SK-N-SH treated with all-trans-retinoic acid at 6 μM for 48 hours (cell line): Measurements from ENCODE around the gene MYO15B.

Experiments used
- ATAC-seq: fragments of 200-7000 bp; cut with Tn5 transposase; 3 replicates; pipeline ENCODE4 v1.9.1; 2020; ENCODE audit warnings: mild to moderate bottlenecking, moderate library complexity
- ARNTL ChIP-seq: fragments of 450-650 bp; formaldehyde crosslinking; IDR thresholded peaks from 2 replicates; pipeline ENCODE4 v1.5.0; 2020; ENCODE audit warnings: low read depth, mild to moderate bottlenecking, moderate library complexity, borderline replicate concordance
- BACH2 ChIP-seq: fragments of 250-450 bp; sonication (Bioruptor Pico); IDR thresholded peaks from 2 replicates; pipeline ENCODE4 v1.9.0; 2021; ENCODE audit warnings: mild to moderate bottlenecking, borderline replicate concordance
- CSDC2 ChIP-seq: fragments of 250-450 bp; sonication (Bioruptor Pico); IDR thresholded peaks from 2 replicates; pipeline ENCODE4 v1.5.0; 2020; ENCODE audit warnings: mild to moderate bottlenecking, moderate library complexity
- ESRRG ChIP-seq: fragments of 250-450 bp; sonication (Bioruptor Pico); IDR thresholded peaks from 2 replicates; pipeline ENCODE4 v1.6.1; 2021; ENCODE audit warnings: mild to moderate bottlenecking
- GLIS3 ChIP-seq: fragments of 250-450 bp; sonication (Bioruptor Pico); IDR thresholded peaks from 2 replicates; pipeline ENCODE4 v1.5.0; 2020; ENCODE audit warnings: mild to moderate bottlenecking, moderate library complexity
- ISL1 ChIP-seq: fragments of 250-450 bp; sonication (Bioruptor Pico); IDR thresholded peaks from 2 replicates; pipeline ENCODE4 v2.1.2; 2022; ENCODE audit warnings: mild to moderate bottlenecking, moderate library complexity
- OSR1 ChIP-seq: fragments of 250-450 bp; sonication (Bioruptor Pico); IDR thresholded peaks from 2 replicates; pipeline ENCODE4 v1.8.0; 2022; ENCODE audit warnings: moderate library complexity, mild to moderate bottlenecking, inconsistent platforms
- PPARA ChIP-seq: fragments of 250-450 bp; sonication (Bioruptor Pico); IDR thresholded peaks from 2 replicates; pipeline ENCODE4 v1.5.0; 2020; ENCODE audit warnings: mild to moderate bottlenecking, borderline replicate concordance
- RARB ChIP-seq: fragments of 250-450 bp; sonication (Bioruptor Pico); IDR thresholded peaks from 2 replicates; pipeline ENCODE4 v1.8.0; 2021; ENCODE audit warnings: mild to moderate bottlenecking, moderate library complexity
- SNAI2 ChIP-seq: fragments of 250-450 bp; sonication (Bioruptor Pico); IDR thresholded peaks from 2 replicates; pipeline ENCODE4 v1.5.0; 2020; ENCODE audit warnings: mild to moderate bottlenecking, moderate library complexity
- TCF4 ChIP-seq: fragments of 250-450 bp; sonication (Bioruptor Pico); IDR thresholded peaks from 2 replicates; pipeline ENCODE4 v1.8.0; 2021; ENCODE audit warnings: mild to moderate bottlenecking, moderate library complexity, borderline replicate concordance
- TOX ChIP-seq: fragments of 250-450 bp; sonication (Bioruptor Pico); IDR thresholded peaks from 2 replicates; pipeline ENCODE4 v1.8.0; 2021; ENCODE audit warnings: mild to moderate bottlenecking, moderate library complexity, borderline replicate concordance
- ZC3H10 ChIP-seq: fragments of 250-450 bp; sonication (Bioruptor Pico); IDR thresholded peaks from 2 replicates; pipeline ENCODE4 v1.5.1; 2021; ENCODE audit warnings: mild to moderate bottlenecking, moderate library complexity
- ZFP3 ChIP-seq: fragments of 250-450 bp; sonication (Bioruptor Pico); IDR thresholded peaks from 2 replicates; pipeline ENCODE4 v1.5.0; 2020; ENCODE audit warnings: mild to moderate bottlenecking, moderate library complexity
- ZFP30 ChIP-seq: fragments of 450-650 bp; formaldehyde crosslinking; IDR thresholded peaks from 2 replicates; pipeline ENCODE4 v1.5.0; 2022; ENCODE audit warnings: mild to moderate bottlenecking, moderate library complexity
- ZNF565 ChIP-seq: fragments of 450-650 bp; formaldehyde crosslinking; conservative IDR thresholded peaks from 2 replicates; pipeline ENCODE4 v1.5.0; 2020; ENCODE audit warnings: low read depth, mild to moderate bottlenecking, moderate library complexity
- ZNF70 ChIP-seq: fragments of 450-650 bp; formaldehyde crosslinking; IDR thresholded peaks from 2 replicates; pipeline ENCODE4 v1.5.0; 2020; ENCODE audit warnings: mild to moderate bottlenecking, moderate library complexity
- ZNF8 ChIP-seq: fragments of 450-650 bp; formaldehyde crosslinking; IDR thresholded peaks from 2 replicates; pipeline ENCODE4 v1.5.0; 2020; ENCODE audit warnings: mild to moderate bottlenecking, moderate library complexity
- TF ChIP-seq, protein P1 (sequence below): fragments of 250-450 bp; sonication (Bioruptor Pico); IDR thresholded peaks from 2 replicates; pipeline ENCODE4 v1.5.1; 2021; ENCODE audit warnings: mild to moderate bottlenecking, moderate library complexity
- TF ChIP-seq, protein P2 (sequence below): fragments of 250-450 bp; sonication (Bioruptor Pico); IDR thresholded peaks from 2 replicates; pipeline ENCODE4 v1.5.1; 2020; ENCODE audit warnings: low read depth, mild to moderate bottlenecking, moderate library complexity
- TF ChIP-seq, protein P3 (sequence below): fragments of 250-450 bp; sonication (Bioruptor Pico); IDR thresholded peaks from 2 replicates; pipeline ENCODE4 v1.5.0; 2020; ENCODE audit warnings: mild to moderate bottlenecking, moderate library complexity
- TF ChIP-seq, protein P4 (sequence below): fragments of 250-450 bp; sonication (Bioruptor Pico); IDR thresholded peaks from 2 replicates; pipeline ENCODE4 v1.8.0; 2021; ENCODE audit warnings: low read depth, mild to moderate bottlenecking, moderate library complexity, borderline replicate concordance
- TF ChIP-seq, protein P5 (sequence below): fragments of 250-450 bp; sonication (Bioruptor Pico); IDR thresholded peaks from 2 replicates; pipeline ENCODE4 v1.8.0; 2020; ENCODE audit warnings: mild to moderate bottlenecking, moderate library complexity, borderline replicate concordance

The MYO15B gene

DNA sequence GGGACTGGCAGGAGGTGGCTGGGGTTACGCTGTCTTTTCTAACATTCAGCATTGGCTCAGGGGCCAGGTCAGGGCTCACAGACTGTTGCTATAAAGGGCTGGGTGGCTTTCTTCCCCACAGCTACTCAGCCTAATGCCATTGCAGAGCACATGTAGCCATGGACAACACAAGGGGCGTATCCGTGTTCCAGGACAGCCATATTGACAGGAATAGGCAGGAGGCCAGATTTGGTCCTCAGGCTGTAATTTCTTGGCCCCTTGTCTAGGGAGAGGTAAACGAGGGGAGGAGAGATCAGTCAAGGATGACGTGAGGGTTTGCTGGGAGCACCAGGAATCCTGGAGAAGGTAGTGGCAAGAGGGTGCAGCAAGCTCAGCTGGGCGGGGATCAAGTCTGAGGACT, 21.2 kb upstream of the MYO15B start:
- no peak for ATAC-seq
- TF ChIP-seq OSR1 (CRISPR knock-in tag) (no peak), BACH2 (no peak), CSDC2 (CRISPR knock-in tag) (no peak), ZNF70 (no peak), GLIS3 (CRISPR knock-in tag) (no peak), ZNF8 (no peak)

DNA sequence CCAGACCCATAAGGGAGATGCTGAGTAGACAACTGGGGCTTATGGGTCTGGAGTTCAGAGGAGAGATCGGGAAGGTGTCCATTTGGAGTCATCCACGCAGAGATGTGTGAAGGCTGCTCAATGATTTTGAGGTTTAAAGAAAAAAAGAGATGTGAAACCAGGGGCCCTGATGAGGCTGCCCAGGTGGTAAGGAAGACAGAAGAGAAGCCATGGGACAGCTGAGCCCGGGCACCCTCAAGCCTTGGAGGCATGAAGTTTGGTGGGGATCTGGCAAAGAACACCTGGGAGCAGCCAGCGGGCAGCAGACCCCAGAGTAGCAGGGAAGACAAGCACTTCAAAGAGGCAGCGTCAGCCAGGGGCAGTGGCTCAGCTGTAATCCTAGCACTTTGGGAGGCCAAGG, 20.8 kb upstream of the MYO15B start:
- no peak for ATAC-seq
- no peak for TF ChIP-seq ZNF565 (CRISPR knock-in tag)
- TF ChIP-seq, protein P1, sequence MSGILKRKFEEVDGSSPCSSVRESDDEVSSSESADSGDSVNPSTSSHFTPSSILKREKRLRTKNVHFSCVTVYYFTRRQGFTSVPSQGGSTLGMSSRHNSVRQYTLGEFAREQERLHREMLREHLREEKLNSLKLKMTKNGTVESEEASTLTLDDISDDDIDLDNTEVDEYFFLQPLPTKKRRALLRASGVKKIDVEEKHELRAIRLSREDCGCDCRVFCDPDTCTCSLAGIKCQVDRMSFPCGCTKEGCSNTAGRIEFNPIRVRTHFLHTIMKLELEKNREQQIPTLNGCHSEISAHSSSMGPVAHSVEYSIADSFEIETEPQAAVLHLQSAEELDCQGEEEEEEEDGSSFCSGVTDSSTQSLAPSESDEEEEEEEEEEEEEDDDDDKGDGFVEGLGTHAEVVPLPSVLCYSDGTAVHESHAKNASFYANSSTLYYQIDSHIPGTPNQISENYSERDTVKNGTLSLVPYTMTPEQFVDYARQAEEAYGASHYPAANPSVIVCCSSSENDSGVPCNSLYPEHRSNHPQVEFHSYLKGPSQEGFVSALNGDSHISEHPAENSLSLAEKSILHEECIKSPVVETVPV: no peak
- no peak for TF ChIP-seq ZFP3
- TF ChIP-seq TCF4 (CRISPR knock-in tag): no peak
- no peak for TF ChIP-seq TOX (CRISPR knock-in tag)
- TF ChIP-seq ISL1 (CRISPR knock-in tag): no peak
- no peak for TF ChIP-seq ZC3H10 (CRISPR knock-in tag)
- TF ChIP-seq, protein P2, sequence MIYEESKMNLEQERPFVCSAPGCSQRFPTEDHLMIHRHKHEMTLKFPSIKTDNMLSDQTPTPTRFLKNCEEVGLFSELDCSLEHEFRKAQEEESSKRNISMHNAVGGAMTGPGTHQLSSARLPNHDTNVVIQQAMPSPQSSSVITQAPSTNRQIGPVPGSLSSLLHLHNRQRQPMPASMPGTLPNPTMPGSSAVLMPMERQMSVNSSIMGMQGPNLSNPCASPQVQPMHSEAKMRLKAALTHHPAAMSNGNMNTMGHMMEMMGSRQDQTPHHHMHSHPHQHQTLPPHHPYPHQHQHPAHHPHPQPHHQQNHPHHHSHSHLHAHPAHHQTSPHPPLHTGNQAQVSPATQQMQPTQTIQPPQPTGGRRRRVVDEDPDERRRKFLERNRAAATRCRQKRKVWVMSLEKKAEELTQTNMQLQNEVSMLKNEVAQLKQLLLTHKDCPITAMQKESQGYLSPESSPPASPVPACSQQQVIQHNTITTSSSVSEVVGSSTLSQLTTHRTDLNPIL (CRISPR knock-in tag): no peak
- TF ChIP-seq RARB (CRISPR knock-in tag): no peak
- TF ChIP-seq, protein P3, sequence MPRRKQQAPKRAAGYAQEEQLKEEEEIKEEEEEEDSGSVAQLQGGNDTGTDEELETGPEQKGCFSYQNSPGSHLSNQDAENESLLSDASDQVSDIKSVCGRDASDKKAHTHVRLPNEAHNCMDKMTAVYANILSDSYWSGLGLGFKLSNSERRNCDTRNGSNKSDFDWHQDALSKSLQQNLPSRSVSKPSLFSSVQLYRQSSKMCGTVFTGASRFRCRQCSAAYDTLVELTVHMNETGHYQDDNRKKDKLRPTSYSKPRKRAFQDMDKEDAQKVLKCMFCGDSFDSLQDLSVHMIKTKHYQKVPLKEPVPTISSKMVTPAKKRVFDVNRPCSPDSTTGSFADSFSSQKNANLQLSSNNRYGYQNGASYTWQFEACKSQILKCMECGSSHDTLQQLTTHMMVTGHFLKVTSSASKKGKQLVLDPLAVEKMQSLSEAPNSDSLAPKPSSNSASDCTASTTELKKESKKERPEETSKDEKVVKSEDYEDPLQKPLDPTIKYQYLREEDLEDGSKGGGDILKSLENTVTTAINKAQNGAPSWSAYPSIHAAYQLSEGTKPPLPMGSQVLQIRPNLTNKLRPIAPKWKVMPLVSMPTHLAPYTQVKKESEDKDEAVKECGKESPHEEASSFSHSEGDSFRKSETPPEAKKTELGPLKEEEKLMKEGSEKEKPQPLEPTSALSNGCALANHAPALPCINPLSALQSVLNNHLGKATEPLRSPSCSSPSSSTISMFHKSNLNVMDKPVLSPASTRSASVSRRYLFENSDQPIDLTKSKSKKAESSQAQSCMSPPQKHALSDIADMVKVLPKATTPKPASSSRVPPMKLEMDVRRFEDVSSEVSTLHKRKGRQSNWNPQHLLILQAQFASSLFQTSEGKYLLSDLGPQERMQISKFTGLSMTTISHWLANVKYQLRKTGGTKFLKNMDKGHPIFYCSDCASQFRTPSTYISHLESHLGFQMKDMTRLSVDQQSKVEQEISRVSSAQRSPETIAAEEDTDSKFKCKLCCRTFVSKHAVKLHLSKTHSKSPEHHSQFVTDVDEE: no peak
- TF ChIP-seq, protein P4, sequence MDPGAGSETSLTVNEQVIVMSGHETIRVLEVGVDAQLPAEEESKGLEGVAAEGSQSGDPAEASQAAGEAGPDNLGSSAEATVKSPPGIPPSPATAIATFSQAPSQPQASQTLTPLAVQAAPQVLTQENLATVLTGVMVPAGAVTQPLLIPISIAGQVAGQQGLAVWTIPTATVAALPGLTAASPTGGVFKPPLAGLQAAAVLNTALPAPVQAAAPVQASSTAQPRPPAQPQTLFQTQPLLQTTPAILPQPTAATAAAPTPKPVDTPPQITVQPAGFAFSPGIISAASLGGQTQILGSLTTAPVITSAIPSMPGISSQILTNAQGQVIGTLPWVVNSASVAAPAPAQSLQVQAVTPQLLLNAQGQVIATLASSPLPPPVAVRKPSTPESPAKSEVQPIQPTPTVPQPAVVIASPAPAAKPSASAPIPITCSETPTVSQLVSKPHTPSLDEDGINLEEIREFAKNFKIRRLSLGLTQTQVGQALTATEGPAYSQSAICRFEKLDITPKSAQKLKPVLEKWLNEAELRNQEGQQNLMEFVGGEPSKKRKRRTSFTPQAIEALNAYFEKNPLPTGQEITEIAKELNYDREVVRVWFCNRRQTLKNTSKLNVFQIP (CRISPR knock-in tag): no peak

DNA sequence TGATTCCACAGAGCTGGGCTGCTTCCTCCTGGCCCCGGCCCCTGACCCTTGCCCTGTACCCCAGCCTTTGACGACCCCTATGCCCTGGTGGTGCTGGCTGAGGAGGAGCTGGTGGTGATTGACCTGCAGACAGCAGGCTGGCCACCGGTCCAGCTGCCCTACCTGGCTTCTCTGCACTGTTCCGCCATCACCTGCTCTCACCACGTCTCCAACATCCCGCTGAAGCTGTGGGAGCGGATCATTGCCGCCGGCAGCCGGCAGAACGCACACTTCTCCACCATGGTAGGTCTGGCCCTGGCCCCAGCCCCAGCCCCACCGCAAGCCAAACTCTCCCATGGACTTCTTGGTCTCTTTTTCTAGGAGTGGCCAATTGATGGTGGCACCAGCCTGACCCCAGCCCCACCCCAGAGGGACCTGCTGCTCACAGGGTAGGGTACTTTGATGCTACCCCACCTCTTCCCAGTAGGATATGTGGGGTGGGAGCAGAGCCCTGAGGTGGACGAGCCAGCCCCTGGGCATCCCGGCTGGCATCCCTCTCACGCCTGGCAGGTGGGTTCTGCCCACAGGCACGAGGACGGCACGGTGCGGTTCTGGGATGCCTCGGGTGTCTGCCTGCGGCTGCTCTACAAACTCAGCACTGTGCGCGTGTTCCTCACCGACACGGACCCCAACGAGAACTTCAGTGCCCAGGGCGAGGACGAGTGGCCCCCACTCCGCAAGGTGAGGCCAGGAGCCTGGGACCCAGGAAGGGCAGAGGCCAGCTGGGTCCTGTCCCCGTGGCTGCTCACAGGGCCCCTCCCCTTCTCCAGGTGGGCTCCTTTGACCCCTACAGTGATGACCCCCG, 19.0 kb upstream of the MYO15B start:
- TF ChIP-seq ZNF565 (CRISPR knock-in tag): no peak
- TF ChIP-seq ISL1 (CRISPR knock-in tag): no peak
- TF ChIP-seq SNAI2 (CRISPR knock-in tag): no peak
- no peak for TF ChIP-seq GLIS3 (CRISPR knock-in tag)
- TF ChIP-seq ZC3H10 (CRISPR knock-in tag): no peak
- TF ChIP-seq TOX (CRISPR knock-in tag): no peak
- TF ChIP-seq ZNF8: no peak
- no peak for TF ChIP-seq CSDC2 (CRISPR knock-in tag)
- TF ChIP-seq ZFP30: no peak
- no peak for TF ChIP-seq ZFP3
- TF ChIP-seq, protein P5, sequence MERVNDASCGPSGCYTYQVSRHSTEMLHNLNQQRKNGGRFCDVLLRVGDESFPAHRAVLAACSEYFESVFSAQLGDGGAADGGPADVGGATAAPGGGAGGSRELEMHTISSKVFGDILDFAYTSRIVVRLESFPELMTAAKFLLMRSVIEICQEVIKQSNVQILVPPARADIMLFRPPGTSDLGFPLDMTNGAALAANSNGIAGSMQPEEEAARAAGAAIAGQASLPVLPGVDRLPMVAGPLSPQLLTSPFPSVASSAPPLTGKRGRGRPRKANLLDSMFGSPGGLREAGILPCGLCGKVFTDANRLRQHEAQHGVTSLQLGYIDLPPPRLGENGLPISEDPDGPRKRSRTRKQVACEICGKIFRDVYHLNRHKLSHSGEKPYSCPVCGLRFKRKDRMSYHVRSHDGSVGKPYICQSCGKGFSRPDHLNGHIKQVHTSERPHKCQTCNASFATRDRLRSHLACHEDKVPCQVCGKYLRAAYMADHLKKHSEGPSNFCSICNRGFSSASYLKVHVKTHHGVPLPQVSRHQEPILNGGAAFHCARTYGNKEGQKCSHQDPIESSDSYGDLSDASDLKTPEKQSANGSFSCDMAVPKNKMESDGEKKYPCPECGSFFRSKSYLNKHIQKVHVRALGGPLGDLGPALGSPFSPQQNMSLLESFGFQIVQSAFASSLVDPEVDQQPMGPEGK (CRISPR knock-in tag): no peak
- no peak for TF ChIP-seq ARNTL (CRISPR knock-in tag)
- TF ChIP-seq PPARA (CRISPR knock-in tag): no peak
- TF ChIP-seq ZNF70: no peak
- no peak for TF ChIP-seq ESRRG (CRISPR knock-in tag)
- no peak for TF ChIP-seq OSR1 (CRISPR knock-in tag)
- no peak for TF ChIP-seq RARB (CRISPR knock-in tag)
- TF ChIP-seq, protein P1: no peak
- ATAC-seq: no peak
